ENCODE data around the gene AFDN. TPM values are rescaled to one million over a fixed set of nuclear protein-coding genes. Genes with fewer than 3 reads are reported as not detected.

AFDN gene, protein sequence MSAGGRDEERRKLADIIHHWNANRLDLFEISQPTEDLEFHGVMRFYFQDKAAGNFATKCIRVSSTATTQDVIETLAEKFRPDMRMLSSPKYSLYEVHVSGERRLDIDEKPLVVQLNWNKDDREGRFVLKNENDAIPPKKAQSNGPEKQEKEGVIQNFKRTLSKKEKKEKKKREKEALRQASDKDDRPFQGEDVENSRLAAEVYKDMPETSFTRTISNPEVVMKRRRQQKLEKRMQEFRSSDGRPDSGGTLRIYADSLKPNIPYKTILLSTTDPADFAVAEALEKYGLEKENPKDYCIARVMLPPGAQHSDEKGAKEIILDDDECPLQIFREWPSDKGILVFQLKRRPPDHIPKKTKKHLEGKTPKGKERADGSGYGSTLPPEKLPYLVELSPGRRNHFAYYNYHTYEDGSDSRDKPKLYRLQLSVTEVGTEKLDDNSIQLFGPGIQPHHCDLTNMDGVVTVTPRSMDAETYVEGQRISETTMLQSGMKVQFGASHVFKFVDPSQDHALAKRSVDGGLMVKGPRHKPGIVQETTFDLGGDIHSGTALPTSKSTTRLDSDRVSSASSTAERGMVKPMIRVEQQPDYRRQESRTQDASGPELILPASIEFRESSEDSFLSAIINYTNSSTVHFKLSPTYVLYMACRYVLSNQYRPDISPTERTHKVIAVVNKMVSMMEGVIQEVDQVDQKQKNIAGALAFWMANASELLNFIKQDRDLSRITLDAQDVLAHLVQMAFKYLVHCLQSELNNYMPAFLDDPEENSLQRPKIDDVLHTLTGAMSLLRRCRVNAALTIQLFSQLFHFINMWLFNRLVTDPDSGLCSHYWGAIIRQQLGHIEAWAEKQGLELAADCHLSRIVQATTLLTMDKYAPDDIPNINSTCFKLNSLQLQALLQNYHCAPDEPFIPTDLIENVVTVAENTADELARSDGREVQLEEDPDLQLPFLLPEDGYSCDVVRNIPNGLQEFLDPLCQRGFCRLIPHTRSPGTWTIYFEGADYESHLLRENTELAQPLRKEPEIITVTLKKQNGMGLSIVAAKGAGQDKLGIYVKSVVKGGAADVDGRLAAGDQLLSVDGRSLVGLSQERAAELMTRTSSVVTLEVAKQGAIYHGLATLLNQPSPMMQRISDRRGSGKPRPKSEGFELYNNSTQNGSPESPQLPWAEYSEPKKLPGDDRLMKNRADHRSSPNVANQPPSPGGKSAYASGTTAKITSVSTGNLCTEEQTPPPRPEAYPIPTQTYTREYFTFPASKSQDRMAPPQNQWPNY (N-terminal part only)
- total RNA-seq = 10 to 100 TPM; 45.9 to 46.3 TPM

GRCh38 chr6:167826896-167827582 is at the start of gene AFDN:
AFDN (plus strand) TSS chr6:167826911; CDS start chr6:167827133, 222 bp downstream.
- peaks cover 7% of the 10 kb centered on the region for H3K36me3 Mint-ChIP-seq (ENCODE audit: low read depth)
- H3K27me3 Mint-ChIP-seq = peaks cover 58% of the 10 kb centered on the region
- H3K4me3 Mint-ChIP-seq = peak within 1 kb of the TSS; percentile 85
- H3K9me3 Mint-ChIP-seq = no peaks in the 10 kb centered on the region
- CTCF ChIA-PET = no interaction called here
- peak within 1 kb of the TSS; percentile 64 for H3K27ac Mint-ChIP-seq
- peaks cover 52% of the 10 kb centered on the region for H3K4me1 Mint-ChIP-seq
- peak; percentile 32 for DNase-seq
- POLR2A ChIA-PET = interaction anchor here (1.0 kb wide), 2 partner anchors 8 to 476 kb away, joined by 3 read pairs; no protein-coding TSS in a partner anchor

GRCh38 chr6:167778497-167779128 is 48.1 kb upstream of the AFDN start:
- Mint-ChIP-seq H3K27ac (no peak overlapping the region), H3K4me1 (no peaks in the 10 kb centered on the region), H3K27me3 (peaks cover 21% of the 10 kb centered on the region), H3K36me3 (ENCODE audit: low read depth) (no peaks in the 10 kb centered on the region), H3K4me3 (no peak overlapping the region), H3K9me3 (no peaks in the 10 kb centered on the region)
- CTCF ChIA-PET = no interaction called here
- no peak for DNase-seq
- POLR2A ChIA-PET = no interaction called here

GRCh38 chr6:167779129-167779992 is 47.4 kb upstream of the AFDN start:
- Mint-ChIP-seq H3K27ac (no peak overlapping the region), H3K36me3 (ENCODE audit: low read depth) (no peaks in the 10 kb centered on the region), H3K27me3 (peaks cover 24% of the 10 kb centered on the region), H3K4me3 (no peak overlapping the region), H3K4me1 (no peaks in the 10 kb centered on the region), H3K9me3 (no peaks in the 10 kb centered on the region)
- ChIA-PET POLR2A (no interaction called here), CTCF (no interaction called here)
- no peak for DNase-seq

DNA sequence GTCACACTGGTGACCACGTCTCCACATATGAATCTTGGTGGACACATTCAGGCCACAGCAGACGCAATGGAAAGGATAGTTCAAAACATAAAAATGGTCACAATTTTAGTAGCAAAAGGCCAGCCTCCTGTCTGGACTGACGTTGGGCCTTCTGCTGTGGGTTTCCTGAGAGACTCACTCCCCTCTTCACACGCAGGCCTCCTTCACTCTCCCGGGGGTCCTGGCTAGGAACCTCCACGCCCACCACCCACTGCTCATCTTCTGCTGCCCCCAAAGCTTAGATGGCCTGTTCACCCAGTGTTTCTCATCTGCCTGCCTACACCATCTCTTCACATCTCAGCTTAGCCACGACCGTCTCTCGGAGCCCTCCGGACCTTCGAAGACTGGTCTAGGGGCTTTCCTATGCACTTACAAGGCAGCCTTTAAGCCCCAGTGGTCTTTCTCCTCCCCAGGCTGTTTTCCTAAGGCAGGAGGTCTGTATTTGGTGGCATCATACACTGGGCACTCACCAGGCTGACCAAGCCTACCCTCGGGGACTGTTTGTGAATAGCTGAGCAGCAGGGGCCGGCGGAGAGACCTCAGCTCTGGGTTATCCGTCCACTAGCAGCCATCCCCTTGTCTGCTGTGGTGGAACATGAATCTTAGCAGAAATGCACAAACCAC is 46.6 kb upstream of the AFDN start:
- CTCF ChIA-PET = no interaction called here
- POLR2A ChIA-PET = no interaction called here
- no peak for DNase-seq
- Mint-ChIP-seq H3K4me1 (no peaks in the 10 kb centered on the region), H3K4me3 (no peak overlapping the region), H3K27me3 (peaks cover 23% of the 10 kb centered on the region), H3K36me3 (ENCODE audit: low read depth) (no peaks in the 10 kb centered on the region), H3K27ac (no peak overlapping the region), H3K9me3 (no peaks in the 10 kb centered on the region)

DNA sequence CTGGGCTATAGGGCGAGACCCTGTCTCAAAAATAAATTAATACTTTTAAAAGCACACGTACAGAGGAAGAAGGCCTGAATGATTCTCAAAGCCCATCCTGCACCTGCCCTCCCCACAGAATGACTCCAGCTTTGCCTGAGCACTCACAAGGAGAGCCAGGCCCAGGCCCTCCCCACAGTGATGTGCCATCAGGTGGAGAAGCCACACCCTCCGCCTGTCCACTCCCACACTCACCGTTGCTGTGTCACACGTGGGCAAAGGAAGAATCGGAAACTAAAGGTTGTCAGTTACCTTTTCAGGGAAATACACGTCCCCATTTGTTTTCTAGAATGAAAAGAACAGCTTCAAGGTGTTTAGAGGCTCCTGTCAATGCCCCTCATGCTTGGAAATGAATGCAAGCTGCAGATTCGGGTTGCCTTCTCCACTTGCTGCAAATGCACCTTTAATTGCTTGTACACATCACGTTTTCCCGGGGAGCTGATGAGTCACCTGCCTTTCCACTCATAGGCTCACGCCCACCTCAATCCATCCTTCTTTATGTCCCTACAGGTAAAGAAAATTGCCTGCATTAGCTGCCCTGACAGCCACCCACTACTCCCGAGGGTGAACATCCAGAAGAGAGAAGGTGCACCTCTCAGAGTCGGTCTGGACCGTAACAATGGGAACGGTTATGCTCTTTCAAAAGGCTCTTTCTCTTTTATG is 45.5 kb upstream of the AFDN start:
- Mint-ChIP-seq H3K27ac (no peak overlapping the region), H3K9me3 (no peaks in the 10 kb centered on the region), H3K36me3 (ENCODE audit: low read depth) (no peaks in the 10 kb centered on the region), H3K27me3 (peaks cover 18% of the 10 kb centered on the region), H3K4me1 (no peaks in the 10 kb centered on the region), H3K4me3 (no peak overlapping the region)
- POLR2A ChIA-PET = no interaction called here
- CTCF ChIA-PET = no interaction called here
- no peak for DNase-seq

GRCh38 chr6:167781868-167782267 is 44.8 kb upstream of the AFDN start:
- no peak overlapping the region for H3K4me3 Mint-ChIP-seq

GRCh38 chr6:167782698-167783517 is 43.8 kb upstream of the AFDN start:
- Mint-ChIP-seq H3K27me3 (peaks cover 18% of the 10 kb centered on the region), H3K9me3 (no peaks in the 10 kb centered on the region), H3K36me3 (ENCODE audit: low read depth) (no peaks in the 10 kb centered on the region), H3K27ac (no peak overlapping the region), H3K4me3 (no peak overlapping the region), H3K4me1 (no peaks in the 10 kb centered on the region)
- ChIA-PET POLR2A (no interaction called here), CTCF (no interaction called here)
- DNase-seq = no peak

More at GRCh38 chr6:167781868-167782267, 44.8 kb upstream of the AFDN start:
- no peak overlapping the region for H3K27ac Mint-ChIP-seq
- no peak for DNase-seq
- POLR2A ChIA-PET = no interaction called here
- H3K4me1 Mint-ChIP-seq = no peaks in the 10 kb centered on the region
- peaks cover 18% of the 10 kb centered on the region for H3K27me3 Mint-ChIP-seq
- CTCF ChIA-PET = no interaction called here
- no peaks in the 10 kb centered on the region for H3K9me3 Mint-ChIP-seq
- H3K36me3 Mint-ChIP-seq (ENCODE audit: low read depth) = no peaks in the 10 kb centered on the region

DNA sequence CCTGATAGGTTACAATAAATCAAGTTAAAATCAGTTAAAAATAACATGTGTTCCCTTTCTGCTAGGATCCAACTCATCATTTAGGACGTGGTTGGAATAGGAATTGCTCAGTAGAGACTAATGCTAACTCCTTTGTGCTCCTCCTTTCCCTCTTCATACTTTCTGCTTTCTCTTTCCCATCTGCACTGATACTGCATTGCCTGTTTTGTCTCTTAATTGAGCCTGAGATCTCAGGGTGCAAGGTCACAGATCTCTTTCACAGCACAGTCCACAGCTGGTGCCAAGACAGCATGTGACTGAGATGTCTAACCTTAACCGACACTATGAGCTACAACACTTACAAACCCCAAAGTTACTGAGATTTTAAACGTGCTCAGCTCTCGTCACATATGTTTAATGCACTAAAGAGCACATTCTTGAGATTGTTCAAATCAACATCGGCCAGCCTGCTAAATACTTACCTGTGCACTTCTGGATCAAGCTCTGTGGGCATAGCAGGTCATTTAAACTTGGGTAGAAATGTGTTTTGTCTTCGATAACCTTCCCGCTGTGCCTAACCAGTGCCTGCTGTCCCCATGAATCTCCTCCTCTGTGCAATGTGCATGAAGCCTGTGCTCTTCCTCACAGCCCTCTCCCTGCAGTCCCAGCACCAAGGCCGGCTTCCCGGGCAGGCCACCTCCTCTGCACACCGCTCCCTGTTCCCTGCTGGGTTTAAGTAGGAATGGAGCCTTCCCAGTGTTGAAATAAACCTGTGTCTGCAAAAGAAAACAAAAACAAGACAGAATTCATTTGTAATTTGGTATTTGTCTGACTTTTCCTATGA is 39.6 kb upstream of the AFDN start:
- DNase-seq = no peak
- Mint-ChIP-seq H3K27ac (no peak overlapping the region), H3K27me3 (peaks cover 18% of the 10 kb centered on the region), H3K4me1 (no peaks in the 10 kb centered on the region), H3K9me3 (no peaks in the 10 kb centered on the region), H3K4me3 (no peak overlapping the region), H3K36me3 (ENCODE audit: low read depth) (no peaks in the 10 kb centered on the region)
- CTCF ChIA-PET = no interaction called here
- POLR2A ChIA-PET = no interaction called here

DNA sequence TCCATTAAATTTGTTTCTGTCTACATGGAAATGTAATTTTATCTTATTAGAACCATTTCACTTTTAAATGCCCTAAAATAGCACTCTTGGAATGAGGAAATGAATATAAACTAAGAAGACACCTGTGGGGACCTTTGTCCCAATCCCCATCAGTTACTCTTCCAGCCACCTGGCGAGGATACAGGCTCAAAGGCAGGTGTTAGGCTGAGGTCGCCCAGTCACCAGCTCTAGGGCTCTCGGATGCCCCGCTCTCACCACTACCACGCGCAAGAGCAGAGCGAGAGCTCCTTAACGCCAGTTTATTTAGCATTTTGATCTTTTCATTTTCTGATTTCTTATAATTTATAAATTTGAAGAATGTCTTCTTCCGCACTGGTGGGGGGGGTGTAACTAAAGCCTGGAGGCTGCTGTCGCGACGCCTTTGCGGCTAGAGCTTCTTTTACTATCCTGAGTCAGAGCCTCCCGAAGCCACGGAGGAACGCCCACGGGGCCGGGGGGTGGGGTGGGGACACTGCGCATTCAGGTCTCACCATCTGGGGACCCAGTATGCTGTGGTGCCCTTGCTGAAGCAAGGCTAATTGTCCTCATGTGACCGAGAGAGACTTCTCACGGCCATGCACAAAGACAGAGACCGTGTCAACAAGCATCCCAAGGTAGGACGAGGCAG is 38.7 kb upstream of the AFDN start:
- Mint-ChIP-seq H3K4me3 (no peak overlapping the region), H3K27ac (no peak overlapping the region), H3K9me3 (no peaks in the 10 kb centered on the region), H3K27me3 (peaks cover 24% of the 10 kb centered on the region), H3K36me3 (ENCODE audit: low read depth) (no peaks in the 10 kb centered on the region), H3K4me1 (no peaks in the 10 kb centered on the region)
- ChIA-PET POLR2A (no interaction called here), CTCF (no interaction called here)
- DNase-seq = no peak

All from activated CD4-positive, alpha-beta memory T cell treated with anti-CD3 and anti-CD28 coated beads, Interleukin-2, amount 10 ng/mL, durations not matched to agents 7 days and 5 days (primary cell).